AG09319 (cell line): ENCODE results near the gene A2ML1.
"Not testable (repeated sequence)": the region's sequence is repeated elsewhere in the genome, so short reads cannot be mapped to it uniquely, and the experiment has no call there.

Experiments used
- DNase-seq: peaks from one replicate; pipeline ENCODE4 v3.0.0-alpha.2; 2010; ENCODE audit warnings: low read depth; ENCODE audit errors: extremely low read depth
- CTCF ChIP-seq: IDR thresholded peaks from 2 replicates; pipeline ENCODE4 v1.5.1; 2011; ENCODE audit warnings: low read depth, mild to moderate bottlenecking, inconsistent platforms, low read length, moderate library complexity

Gene A2ML1

GRCh38 chr12:8849876-8850275 is 27.5 kb downstream of the A2ML1 start:
- no peak for DNase-seq
- no peak for TF ChIP-seq CTCF

GRCh38 chr12:8852119-8852518 is 29.7 kb downstream of the A2ML1 start:
- TF ChIP-seq CTCF, result no peak

GRCh38 chr12:8855891-8856290 is 33.5 kb downstream of the A2ML1 start:
- DNase-seq, result no peak
- TF ChIP-seq CTCF, result no peak

More at GRCh38 chr12:8852119-8852518, 29.7 kb downstream of the A2ML1 start:
- DNase-seq, result no peak

- DNase-seq, result not testable (repeated sequence)
Observed at GRCh38 chr12:8859448-8859847, 37.0 kb downstream of the A2ML1 start.

GRCh38 chr12:8860165-8860961 is 37.9 kb downstream of the A2ML1 start:
- peak; percentile 71 for TF ChIP-seq CTCF
- peak; percentile 15 for DNase-seq

- TF ChIP-seq CTCF, result no peak
- DNase-seq, result no peak
Observed at GRCh38 chr12:8866429-8866828, 44.0 kb downstream of the A2ML1 start.

GRCh38 chr12:8867009-8867408 is 44.6 kb downstream of the A2ML1 start:
- no peak for DNase-seq
- TF ChIP-seq CTCF, result no peak

- DNase-seq, result no peak
- TF ChIP-seq CTCF, result no peak
Observed at GRCh38 chr12:8867786-8868185, 45.4 kb downstream of the A2ML1 start.
